Fibroblast of gingiva (primary cell): ENCODE data around the gene QRICH1.

ENCODE experiments used
- DNase-seq: peaks from one replicate; pipeline ENCODE4 v3.0.0-alpha.2; 2011; ENCODE audit warnings: low read depth

Gene QRICH1, protein sequence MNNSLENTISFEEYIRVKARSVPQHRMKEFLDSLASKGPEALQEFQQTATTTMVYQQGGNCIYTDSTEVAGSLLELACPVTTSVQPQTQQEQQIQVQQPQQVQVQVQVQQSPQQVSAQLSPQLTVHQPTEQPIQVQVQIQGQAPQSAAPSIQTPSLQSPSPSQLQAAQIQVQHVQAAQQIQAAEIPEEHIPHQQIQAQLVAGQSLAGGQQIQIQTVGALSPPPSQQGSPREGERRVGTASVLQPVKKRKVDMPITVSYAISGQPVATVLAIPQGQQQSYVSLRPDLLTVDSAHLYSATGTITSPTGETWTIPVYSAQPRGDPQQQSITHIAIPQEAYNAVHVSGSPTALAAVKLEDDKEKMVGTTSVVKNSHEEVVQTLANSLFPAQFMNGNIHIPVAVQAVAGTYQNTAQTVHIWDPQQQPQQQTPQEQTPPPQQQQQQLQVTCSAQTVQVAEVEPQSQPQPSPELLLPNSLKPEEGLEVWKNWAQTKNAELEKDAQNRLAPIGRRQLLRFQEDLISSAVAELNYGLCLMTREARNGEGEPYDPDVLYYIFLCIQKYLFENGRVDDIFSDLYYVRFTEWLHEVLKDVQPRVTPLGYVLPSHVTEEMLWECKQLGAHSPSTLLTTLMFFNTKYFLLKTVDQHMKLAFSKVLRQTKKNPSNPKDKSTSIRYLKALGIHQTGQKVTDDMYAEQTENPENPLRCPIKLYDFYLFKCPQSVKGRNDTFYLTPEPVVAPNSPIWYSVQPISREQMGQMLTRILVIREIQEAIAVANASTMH

DNA sequence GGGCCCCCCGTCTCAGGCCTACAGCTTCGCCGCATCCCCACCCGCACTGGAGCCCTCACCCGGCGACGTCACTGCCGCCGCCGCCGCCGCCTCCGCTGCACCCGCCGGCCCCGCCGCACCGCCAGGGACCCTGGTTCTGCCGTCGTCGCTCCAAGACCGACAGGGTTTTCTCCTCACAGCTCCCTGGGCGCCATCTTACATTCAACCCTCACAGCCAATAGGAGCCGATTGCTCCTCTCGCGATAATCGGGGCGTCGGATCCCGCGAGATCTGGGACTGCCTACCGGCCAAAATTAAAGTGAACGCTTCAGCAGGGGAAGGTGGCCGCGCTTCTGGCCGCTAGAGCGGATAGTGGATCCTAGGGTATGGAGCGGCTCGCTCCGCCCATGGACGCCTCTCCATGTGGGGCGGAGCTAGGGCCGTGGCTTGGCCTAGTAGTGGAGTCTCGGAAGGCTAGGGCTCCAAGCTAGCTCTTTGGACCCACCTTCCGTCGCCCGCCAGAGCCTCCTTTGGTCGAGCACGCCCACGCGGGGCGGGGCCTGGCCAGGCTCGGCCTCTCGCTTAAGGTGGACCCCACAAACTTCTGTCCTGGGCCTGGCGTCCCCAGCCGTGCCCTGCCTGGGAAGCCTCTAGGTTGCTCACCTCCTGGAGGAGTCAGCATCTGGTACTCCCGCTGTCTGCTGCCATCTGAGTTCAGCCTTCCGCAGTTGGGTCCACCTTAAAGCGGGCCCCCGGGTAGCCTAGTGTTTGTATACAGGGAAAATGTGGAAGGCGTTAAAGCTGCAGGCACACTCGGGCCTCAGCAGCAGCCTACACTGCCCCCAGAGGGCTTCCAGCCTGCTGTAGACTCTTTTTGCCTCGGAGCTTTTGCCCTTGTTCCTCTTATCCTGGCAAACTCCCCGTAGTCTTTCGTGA lies at the start of gene QRICH1:
Gene QRICH1, minus strand, starts transcription at position 219 of the 915 bp plus-strand sequence. CDS start 17,054 bp downstream, outside the sequence.
- DNase-seq: peak; percentile 98

DNA sequence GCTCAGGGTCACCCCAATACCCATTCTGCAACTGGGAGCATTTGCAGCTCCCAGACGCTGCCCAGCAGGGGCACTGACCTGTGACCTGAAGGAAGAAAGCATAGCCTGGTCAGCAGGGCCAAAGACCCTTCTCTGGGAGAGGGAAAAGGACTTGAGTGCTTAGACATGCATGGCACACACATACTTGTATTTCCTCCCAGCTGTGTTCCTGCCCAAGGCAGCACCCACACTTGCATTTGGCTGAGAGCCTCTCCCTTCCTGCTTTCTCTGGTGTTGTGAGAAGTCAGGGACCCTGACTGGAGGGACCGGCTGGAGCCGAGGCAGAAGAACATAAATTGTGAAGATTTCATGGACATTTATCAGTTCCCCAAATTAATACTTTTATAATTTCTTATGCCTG lies 46.2 kb upstream of the QRICH1 start:
- DNase-seq: no peak

DNA sequence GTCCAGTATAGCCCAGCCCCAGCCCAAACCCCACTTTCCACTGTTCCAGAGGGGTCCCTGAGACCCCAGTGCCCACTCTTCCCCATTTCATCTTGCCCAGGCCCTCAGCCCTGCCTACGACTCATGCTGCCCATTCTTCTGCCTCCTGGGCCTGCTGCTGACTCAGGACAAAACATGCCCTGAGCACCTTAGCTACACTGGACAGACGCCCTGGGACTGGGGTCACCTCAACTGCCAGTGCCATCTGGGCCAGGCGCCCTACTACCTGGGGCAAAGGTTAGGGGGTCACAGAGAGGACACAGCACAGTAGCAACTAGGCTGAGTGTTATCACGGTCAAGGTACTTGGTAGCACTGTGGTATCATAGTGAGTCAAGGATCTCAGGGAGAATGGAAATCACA lies 41.6 kb upstream of the QRICH1 start:
- DNase-seq: no peak

DNA sequence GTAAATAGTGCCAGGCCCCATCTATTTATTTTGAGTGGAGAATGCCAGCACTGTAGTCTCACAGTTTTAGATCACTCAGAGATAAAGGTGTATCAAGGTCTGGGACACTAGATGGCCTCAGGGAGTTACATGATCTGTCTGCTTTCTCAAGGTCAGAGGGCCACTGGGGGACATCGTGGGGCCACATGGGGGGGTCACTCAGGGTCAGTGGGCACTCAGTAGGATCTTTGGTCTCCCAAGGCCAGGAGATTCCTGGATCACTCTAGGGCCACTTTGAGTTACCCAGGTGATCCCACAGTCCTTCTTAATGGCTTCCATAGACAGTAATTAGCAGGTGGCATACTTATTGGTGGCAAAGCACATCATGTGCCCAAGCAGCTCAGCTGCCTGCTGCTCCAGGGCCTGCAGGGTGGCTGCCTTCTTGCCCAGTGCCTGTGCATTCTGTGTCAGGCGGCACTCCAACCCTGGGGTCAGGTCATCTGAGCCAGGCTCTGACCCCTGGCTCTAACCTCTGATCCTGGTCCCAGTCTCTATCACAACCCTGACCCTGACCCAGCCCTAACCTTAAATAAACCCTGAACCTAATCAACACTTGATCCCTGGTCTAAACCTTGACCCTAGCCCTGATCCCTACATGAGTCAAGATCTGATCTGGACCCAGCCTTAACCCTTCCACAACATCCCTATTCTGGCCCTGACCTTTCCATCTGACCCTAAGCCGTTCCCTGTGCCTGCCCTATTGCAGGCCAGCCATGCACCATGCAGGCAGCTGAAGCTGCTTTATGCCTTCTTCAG lies 40.8 kb upstream of the QRICH1 start:
- no peak for DNase-seq

DNA sequence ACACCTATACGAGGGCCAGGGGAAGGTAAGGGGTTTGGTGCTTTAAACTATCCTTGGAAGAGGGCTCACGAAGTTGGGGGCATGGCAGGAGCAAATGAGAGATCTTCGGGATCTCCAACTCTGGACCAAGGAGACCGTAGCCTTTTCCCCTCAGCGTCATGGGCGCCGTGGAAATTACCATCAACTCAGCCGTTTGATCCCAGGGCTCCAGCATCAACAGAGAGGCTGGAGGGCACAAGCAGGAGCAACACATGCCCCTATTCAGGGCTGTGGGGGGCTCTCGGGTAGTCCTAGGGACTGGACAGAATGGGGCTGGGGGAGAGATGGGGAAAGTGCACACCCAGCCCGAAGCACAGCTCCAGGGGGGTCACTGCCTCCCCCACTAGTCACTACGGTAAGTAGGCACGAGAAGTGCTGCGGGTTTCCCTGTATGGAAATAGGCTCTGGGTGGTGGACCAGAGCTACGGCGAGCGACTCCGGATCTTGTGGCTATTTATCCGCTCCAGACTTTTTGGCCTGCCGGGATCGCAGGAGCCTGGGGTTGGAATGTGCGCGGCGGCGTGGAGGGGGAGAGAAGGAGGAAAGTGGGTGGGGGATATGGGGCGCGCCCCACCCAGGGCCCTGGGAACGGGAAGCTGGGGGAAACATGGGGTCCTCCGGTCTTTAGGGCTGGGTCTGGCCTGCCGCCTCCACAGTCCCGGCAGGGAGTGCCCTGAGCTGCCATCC lies 39.5 kb upstream of the QRICH1 start:
- DNase-seq: peak; percentile 91

DNA sequence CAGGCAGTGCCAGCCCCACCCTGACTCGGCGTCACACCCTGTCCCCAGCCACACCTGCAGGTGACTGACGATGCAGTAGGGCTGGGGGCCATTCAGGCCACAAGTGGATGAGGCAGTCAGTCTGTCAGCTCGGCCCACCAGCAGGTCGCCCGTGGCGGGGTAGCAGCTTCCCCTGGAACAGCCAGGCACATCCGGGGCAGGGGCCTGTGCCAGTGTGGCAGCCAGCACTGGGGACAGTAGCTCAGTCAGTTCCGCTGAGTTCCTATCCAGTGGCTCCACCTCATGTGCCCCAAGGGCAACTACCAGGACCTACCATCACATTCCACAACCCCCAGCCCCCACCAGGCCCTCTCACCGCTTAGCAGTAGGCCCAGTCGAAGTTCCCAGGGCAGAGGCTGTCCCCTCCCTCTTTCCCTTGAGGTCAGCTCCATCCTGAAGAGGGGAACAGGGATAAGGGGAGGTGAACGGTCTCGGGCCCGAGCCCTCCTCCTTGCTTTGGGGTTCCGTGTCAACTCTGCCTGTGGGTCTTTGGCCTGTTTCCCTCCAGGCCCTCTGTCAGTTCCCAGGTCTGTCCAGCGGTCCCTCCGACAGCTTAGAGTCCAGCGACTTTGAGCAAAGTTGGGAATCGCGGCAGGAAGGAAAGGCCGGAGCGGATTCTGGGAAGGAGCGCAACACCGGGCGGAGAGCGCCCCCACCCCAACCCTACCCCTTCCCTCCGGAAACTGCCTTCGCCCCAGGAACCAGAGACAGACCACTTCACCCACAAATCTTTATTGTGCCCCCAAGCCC lies 38.8 kb upstream of the QRICH1 start, which contains the start of gene LAMB2:
Gene LAMB2, minus strand, starts transcription at position 614 of the 789 bp plus-strand sequence. Its CDS starts 183 bp downstream, at position 431.
- peak; percentile 81 for DNase-seq

DNA sequence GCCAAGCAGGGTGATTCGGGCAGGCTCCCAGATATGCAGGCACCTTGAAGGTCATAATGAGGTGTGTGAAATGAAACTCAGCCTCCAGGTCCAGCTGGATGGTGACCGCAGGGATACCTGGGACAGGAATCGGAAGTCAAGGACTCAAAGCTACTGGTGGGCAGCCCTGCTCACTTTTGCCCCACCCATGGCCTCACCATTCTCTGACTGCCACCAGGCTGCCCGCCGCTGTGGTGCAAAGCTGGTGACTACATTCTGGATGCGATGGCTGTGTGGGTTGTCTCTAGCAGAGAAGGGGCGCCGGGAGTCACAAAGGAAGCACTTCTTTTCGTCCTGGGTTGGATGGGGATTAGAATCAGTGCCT lies 38.2 kb upstream of the QRICH1 start:
- no peak for DNase-seq

DNA sequence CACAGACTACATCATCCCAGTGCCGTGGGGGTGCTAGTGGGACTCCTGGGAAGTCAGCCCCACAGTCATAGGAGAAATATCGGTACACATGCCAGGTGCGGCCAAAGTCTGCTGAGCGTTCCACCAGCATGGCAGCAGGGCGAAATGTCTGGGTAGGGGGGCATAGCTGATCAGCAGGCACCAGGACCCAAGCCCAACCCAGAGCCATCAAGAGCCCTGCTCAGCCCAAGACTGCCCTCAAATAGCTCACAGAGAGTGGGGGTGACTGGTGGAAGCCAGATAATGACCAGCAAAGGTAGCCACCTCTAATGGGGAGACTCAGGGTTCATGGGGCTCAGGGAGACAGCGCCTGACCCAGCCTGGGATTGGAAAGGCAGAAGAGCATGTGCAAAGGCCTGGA lies 37.7 kb upstream of the QRICH1 start:
- DNase-seq: no peak

DNA sequence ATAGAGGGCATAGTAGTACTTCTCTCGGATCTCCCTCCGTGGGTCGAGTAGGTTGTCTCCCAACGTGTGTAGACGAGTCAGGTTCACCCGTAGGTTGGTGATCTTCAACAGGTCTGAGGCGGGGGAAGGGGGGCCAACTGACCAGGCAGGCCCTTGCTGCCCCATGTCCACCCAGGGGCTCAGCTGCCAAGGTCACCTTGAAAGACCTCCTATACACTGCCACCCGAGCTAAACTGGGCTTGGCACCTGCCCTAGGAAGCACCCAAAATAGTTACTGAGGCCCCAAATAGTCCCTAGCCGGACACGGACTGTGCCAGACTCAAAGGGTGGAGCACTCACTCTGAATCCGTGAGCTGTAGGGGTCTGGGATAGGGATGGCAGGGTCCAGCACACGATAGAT lies 37.2 kb upstream of the QRICH1 start:
- DNase-seq: no peak

DNA sequence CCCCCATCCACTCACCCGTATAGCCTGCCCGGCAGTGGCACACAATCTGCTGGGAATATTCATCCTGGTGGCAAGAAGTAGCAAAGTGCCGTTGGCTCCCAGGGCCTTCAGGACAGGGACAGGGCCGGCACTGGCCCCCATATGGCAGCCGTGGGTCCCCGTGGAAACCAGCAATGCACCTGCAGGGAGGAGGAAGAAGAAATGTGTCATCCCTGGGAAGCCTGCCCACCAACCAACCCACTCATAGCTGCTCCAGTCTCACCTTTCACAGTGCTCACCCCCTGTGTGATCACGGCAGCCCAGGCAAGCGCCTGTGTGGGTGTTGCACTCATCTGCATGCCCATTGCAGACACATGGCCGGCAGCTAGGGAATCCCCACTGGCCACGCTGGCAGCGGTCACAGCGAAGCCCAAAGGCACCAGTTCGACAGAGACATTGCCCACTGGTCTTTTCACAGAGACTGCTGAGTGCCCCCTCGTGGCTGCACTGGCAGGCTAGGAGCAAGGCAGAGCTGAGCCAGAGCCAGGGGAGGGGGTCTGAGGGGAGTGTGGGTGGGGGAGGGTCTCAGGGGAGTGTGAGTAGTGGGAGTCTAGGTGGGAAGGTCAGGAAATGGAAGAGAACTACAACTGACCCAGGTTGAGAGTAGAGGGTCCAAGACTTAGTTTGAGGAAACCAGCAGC lies 31.3 kb upstream of the QRICH1 start:
- no peak for DNase-seq

DNA sequence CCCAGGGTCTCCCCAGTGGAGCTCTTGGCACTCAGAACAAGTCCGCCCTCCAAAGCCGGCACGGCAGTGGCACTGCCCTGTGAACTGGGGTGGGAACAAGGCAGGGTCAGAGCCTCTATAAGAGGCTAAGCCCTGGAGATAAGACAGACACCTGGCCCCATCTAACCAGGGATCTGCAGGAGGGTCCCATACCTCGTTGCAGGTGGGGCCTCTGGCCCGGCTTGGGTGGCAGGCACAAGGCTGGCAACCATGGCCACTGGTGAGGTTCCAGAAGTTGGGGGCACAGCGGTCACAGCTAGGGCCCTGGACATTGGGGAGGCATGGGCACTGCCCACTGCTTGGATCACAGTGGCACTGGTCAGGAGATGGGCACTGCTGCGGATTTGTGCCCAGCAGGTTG lies 30.3 kb upstream of the QRICH1 start:
- DNase-seq: no peak

DNA sequence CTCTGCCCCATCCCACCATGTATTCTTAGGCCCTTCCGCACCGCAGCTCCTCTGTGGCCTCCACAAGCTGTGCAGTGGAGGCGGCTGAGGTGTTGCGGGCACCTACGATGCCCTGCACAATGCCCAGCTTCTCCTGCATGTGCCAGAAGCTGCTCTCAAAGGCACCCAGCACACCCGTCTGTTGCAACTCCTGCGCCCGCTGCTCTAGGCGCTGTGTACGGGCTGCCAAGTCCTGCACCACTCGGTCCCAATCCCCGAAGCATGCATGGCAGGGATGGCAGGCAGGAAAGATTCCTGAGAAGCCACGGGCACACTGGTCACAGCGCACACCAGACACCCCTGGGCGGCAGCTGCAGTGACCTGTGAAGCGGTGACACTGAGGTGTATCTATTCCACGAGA lies 29.8 kb upstream of the QRICH1 start:
- no peak for DNase-seq

DNA sequence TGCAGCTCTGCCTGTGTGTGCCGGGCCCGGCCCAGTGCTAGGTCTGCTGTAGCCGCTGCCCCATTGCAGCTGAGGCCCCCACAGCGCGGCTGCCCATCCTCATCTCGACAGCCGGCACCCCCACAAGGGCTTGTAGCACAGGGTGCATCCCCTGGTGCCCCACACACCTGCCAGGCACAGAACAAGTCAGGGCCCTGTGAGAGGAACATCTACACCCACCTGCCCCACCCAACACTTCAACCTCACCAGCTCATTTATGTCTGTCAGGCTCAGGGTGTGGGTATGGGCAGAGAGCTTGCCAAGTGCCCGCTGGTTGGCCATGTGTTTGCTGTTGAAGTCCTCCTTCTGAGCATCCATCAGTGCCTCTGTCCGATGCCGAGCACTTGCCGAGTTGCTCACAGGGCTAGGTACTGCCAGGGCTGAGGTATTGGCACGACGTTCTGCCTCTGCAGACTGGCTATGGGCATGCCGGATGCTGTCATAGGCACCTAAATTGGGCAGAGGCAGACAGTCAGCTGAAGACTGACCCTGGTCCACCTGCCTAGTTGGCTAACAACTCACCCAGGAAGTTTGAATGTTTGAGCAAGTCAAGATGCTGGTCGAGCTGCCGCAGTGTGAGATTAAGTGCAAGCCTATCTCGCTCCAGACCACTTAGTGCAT lies 29.1 kb upstream of the QRICH1 start:
- no peak for DNase-seq

DNA sequence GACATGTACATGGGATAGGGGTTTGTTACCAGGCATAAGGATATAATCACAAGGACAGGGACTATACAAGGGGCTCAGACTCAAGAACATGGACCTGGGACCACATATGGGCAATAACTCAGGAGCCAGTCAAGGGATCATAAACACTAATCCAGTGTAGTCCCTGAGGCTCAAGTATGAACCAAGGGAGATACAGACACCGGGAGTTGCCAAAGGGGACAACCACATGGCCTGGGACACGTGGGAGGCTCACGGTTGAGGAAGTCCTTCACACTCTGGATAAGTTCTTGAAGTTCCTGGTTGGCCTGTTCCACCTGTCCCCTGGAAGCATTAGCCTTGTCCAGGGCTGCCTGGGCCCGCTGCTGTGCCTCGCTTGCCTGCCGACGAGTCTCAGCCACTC lies 28.6 kb upstream of the QRICH1 start:
- DNase-seq: no peak

DNA sequence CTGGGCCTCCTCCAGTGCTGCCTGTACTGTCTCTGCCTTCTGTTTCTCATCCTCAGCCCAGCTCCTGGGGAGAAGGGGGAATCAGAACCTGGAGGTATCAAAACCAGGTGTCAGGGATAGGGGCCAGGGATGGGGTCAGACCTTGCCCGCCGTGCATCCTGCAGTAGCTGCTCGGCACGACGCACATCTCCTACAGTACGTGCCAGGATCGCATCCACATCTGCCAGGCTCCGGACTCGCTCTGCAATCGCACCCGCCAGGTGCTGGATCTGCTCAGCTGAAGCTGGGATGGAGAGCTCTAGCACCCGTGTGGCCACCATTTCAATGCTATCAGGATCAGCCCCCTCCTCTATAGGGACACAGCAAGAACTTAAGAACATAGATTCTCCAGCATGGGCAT lies 28.2 kb upstream of the QRICH1 start:
- no peak for DNase-seq

DNA sequence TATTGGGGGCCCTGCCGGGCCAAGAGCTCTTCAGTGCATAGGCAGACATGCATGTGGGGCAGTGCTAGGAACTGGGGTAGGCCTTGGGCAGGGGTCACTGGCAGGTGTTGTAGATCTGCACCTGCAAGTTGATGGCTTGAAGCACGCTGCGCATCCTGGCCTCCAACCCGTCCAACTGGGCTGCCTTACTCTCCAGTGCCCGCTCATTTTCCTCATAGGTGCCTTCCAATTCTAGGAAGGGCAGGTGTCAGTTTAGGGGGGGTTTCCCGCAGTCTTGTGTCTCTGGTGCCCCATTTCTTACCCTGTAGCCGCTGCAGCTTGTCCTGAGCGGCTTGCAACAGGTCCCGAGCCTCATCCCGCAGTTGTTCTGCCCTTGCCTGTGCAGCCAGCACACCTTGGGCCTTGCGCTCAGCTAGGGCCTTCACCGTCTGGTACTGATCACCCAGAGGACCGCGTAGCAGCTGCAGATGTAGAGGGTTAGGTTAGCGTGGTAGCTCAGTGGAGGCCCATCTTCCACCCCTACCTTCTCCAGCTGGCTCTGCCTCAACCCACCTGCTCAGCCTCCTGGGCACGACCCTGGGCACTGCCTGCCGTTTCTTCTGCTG lies 27.4 kb upstream of the QRICH1 start:
- DNase-seq: no peak

DNA sequence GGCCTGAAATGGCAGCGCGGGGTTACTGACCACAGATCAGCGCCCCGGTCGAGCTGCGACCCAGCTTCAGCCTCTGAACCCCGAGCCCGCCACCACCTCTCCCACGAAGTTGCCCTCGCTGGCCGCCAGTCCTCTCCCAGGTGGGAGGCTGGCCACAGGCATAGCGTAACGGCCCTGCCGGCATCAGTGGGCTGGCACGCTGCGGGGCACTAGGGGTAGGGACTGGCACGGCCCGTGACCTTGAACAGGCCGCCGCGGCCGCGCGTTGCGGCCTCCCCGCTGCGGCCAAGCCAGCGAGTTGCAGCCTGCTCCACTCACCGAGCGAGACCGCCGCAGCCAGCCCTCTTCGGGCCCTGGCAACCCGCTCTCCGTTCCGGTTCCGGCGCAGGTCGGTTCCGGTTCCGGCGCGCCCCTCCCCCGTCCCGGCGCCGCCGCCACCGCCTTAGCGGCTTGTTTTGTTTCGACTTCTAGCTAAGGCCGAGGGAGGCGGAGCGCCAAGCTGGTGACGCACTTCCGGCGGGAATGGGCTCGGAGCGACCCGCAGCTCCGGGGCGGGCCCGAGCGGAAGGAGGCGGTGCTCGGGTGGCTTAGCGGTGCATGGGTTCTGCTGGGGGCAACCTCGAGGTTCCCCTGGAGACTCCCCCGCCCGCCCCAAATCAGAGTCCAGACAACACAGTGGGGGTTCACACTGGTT lies 26.7 kb upstream of the QRICH1 start, which contains the start of gene USP19:
Gene USP19, minus strand, starts transcription at position 386 of the 694 bp plus-strand sequence. CDS start 1,678 bp downstream, outside the sequence.
- peak; percentile 93 for DNase-seq

DNA sequence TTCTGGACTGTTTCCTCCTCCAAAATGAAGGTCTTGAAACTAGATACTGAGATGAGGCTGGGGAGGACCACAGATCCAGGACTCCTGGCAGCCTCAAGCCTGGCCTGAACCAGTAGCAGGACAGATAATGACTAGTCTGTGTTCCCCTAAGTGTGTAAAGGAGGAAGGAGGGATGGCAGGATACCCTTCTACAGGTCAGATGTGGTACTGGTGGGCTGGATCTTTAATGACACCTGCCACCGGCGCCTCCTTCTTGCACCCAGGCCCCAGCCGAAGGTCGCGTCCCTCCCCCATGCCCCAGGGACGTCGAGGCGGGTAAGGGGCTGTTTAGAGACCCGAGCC lies 26.2 kb upstream of the QRICH1 start:
- DNase-seq: no peak
